ENCODE data around the gene AOC3. TPM values are rescaled to one million over a fixed set of nuclear protein-coding genes. Genes with fewer than 3 reads are reported as not detected.

Gene AOC3
- polyA plus RNA-seq, 2 of the 4 experiments (the other 2 are of a cell fraction): 0.79 to 1.4 TPM

DNA sequence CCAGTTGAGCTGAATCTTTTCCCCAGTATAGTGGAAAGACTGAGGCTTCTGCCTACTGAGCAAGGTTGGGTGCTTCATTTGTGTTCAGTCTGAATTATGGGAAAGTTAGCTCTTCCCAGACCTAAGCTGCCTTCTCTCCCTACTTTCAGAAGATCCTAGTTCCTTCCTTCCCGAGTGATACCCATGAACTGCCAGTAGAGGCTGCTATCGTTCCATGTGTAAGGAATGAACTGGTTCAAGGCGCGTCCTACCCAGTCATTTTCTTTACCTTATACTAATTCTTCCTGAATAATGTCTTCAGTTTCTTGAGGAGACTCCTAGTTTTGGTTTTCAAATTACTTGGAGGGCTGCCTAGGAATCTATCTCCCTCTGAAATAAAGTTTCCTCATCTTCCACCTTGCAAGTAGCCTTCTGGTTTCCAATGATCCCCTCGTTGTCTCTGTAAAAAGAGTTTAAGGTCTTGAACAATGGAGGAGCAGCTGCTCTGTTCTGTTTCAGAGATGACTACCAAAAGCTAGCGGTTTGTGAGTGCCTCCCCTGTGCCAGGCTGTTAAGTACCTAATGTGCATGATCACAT is 7.6 kb upstream of the AOC3 start:
- no peak for TF ChIP-seq RNF2 (IDR thresholded peaks at IDR 0.05; ENCODE audit: borderline replicate concordance, low read depth)
- TF ChIP-seq HEYL (CRISPR knock-in tag; IDR thresholded peaks at IDR 0.05): no peak
- TF ChIP-seq HDAC2 (IDR thresholded peaks at IDR 0.05): no peak
- peak; percentile 95 for TF ChIP-seq SMC3 (IDR thresholded peaks at IDR 0.05)
- TF ChIP-seq RFX5 (IDR thresholded peaks at IDR 0.05): no peak
- TF ChIP-seq RAD21 (conservative IDR thresholded peaks at IDR 0.05 in 1 of 2, IDR thresholded peaks at IDR 0.05 in 1 of 2): peak; percentile 96 to 99
- TF ChIP-seq EP300 (IDR thresholded peaks at IDR 0.05): no peak
- no peak for TF ChIP-seq POLR2A (IDR thresholded peaks at IDR 0.05; ENCODE audit: low read length)
- TF ChIP-seq ZSCAN20 (CRISPR knock-in tag; IDR thresholded peaks at IDR 0.05): no peak
- no peak for TF ChIP-seq MAZ (IDR thresholded peaks at IDR 0.05; ENCODE audit: borderline replicate concordance, low read depth, low read length)
- peak; percentile 99 for TF ChIP-seq CTCF (IDR thresholded peaks at IDR 0.05)
- ATAC-seq (peak; percentile 80 to 85), FAIRE-seq (peak; percentile 90), DNase-seq (ENCODE audit: low read depth in 1 of 2, low spot score in 1 of 2) (peak; percentile 82 to 91)
- POLR2A ChIA-PET: interaction anchor here (1.1 to 1.8 kb wide), 4 partner anchors 10 to 155 kb away, joined by 5 to 6 read pairs (median 5); partner anchors contain the start of genes BECN1, PSME3 and RPL27
- CTCF ChIA-PET: interaction anchor here (0.6 to 20.4 kb wide), 56 partner anchors 10 to 351 kb away, joined by 3 to 372 read pairs (median 5); partner anchors contain the start of genes AARSD1, BECN1, PSME3 and RPL27
- H3K27ac ChIP-seq: no peak overlapping the region
- H3K9me3 ChIP-seq: no peaks in the 10 kb centered on the region
- 35% methylated on average over 6 of the region's 6 CpGs for WGBS (ENCODE audit: missing lambda C conversion rate)
- no peak overlapping the region for H3K4me2 ChIP-seq
- no peaks in the 10 kb centered on the region for H3K4me1 ChIP-seq
- H3K4me3 ChIP-seq: no peak overlapping the region

GRCh38 chr17:42844271-42844670 is 6.7 kb upstream of the AOC3 start, which contains the start of gene AOC2:
AOC2 (plus strand) TSS chr17:42844580; CDS start chr17:42844627, 47 bp downstream.
- WGBS (ENCODE audit: missing lambda C conversion rate): 90% methylated on average over 4 of the region's 4 CpGs
- FAIRE-seq: no peak
- POLR2A ChIA-PET: interaction anchor here (1.4 to 1.8 kb wide), 2 partner anchors 20 to 85 kb away, joined by 5 to 6 read pairs; partner anchors contain the start of gene BECN1

GRCh38 chr17:42844761-42845555 is 6.0 kb upstream of the AOC3 start:
- 94% methylated on average over 23 of the region's 24 CpGs for WGBS (ENCODE audit: missing lambda C conversion rate)
- H3K9me3 ChIP-seq: no peaks in the 10 kb centered on the region
- no peak overlapping the region for H3K27ac ChIP-seq
- ChIA-PET CTCF (interaction anchor here (0.5 to 20.4 kb wide), 25 partner anchors 9 to 271 kb away, joined by 3 to 372 read pairs (median 8); partner anchors contain the start of genes BECN1, PSME3, RPL27 and RUNDC1), POLR2A (interaction anchor here (1.0 to 1.4 kb wide), 2 partner anchors 21 to 84 kb away, joined by 3 to 5 read pairs; partner anchors contain the start of gene BECN1)
- no peak for TF ChIP-seq TP53 (CRISPR knock-in tag; IDR thresholded peaks at IDR 0.05)
- no peak for TF ChIP-seq PHF8 (IDR thresholded peaks at IDR 0.05; ENCODE audit: borderline replicate concordance, low read depth)
- TF ChIP-seq, protein P1, sequence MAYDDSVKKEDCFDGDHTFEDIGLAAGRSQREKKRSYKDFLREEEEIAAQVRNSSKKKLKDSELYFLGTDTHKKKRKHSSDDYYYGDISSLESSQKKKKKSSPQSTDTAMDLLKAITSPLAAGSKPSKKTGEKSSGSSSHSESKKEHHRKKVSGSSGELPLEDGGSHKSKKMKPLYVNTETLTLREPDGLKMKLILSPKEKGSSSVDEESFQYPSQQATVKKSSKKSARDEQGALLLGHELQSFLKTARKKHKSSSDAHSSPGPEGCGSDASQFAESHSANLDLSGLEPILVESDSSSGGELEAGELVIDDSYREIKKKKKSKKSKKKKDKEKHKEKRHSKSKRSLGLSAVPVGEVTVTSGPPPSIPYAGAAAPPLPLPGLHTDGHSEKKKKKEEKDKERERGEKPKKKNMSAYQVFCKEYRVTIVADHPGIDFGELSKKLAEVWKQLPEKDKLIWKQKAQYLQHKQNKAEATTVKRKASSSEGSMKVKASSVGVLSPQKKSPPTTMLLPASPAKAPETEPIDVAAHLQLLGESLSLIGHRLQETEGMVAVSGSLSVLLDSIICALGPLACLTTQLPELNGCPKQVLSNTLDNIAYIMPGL (CRISPR knock-in tag; IDR thresholded peaks at IDR 0.05; ENCODE audit: borderline replicate concordance): no peak
- no peak for TF ChIP-seq HOXB13 (CRISPR knock-in tag; IDR thresholded peaks at IDR 0.05; ENCODE audit: low read depth)
- no peak for TF ChIP-seq JUN (IDR thresholded peaks at IDR 0.05)
- TF ChIP-seq, protein P2, sequence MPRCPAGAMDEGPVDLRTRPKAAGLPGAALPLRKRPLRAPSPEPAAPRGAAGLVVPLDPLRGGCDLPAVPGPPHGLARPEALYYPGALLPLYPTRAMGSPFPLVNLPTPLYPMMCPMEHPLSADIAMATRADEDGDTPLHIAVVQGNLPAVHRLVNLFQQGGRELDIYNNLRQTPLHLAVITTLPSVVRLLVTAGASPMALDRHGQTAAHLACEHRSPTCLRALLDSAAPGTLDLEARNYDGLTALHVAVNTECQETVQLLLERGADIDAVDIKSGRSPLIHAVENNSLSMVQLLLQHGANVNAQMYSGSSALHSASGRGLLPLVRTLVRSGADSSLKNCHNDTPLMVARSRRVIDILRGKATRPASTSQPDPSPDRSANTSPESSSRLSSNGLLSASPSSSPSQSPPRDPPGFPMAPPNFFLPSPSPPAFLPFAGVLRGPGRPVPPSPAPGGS (IDR thresholded peaks at IDR 0.05): no peak
- no peak for TF ChIP-seq MAFK (IDR thresholded peaks at IDR 0.05; ENCODE audit: partially characterized antibody)
- no peak for TF ChIP-seq ESRRA (IDR thresholded peaks at IDR 0.05; ENCODE audit: borderline replicate concordance, low read length)
- TF ChIP-seq FOXS1 (CRISPR knock-in tag; IDR thresholded peaks at IDR 0.05): no peak
- TF ChIP-seq, protein P3, sequence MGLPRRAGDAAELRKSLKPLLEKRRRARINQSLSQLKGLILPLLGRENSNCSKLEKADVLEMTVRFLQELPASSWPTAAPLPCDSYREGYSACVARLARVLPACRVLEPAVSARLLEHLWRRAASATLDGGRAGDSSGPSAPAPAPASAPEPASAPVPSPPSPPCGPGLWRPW (IDR thresholded peaks at IDR 0.05): no peak
- no peak overlapping the region for H3K4me2 ChIP-seq
- no peak for ATAC-seq
- no peak for DNase-seq (ENCODE audit: low read depth in 1 of 2, low spot score in 1 of 2)
- no peaks in the 10 kb centered on the region for H3K4me1 ChIP-seq
- H3K4me3 ChIP-seq: no peak overlapping the region
- FAIRE-seq: no peak

More at GRCh38 chr17:42844271-42844670, 6.7 kb upstream of the AOC3 start, which contains the start of gene AOC2:
- Histone ChIP-seq H3K4me1 (no peaks in the 10 kb centered on the region), H3K9me3 (no peaks in the 10 kb centered on the region), H3K4me3 (no peak within 1 kb of the TSS), H3K27ac (no peak within 1 kb of the TSS), H3K4me2 (no peak within 1 kb of the TSS)
- CTCF ChIA-PET: interaction anchor here (0.5 to 20.4 kb wide), 36 partner anchors 10 to 270 kb away, joined by 3 to 372 read pairs (median 8); partner anchors contain the start of genes BECN1, PSME3, RPL27 and RUNDC1
- no peak for TF ChIP-seq CEBPB (IDR thresholded peaks at IDR 0.05)
- no peak for TF ChIP-seq PHF8 (IDR thresholded peaks at IDR 0.05; ENCODE audit: borderline replicate concordance, low read depth)
- ATAC-seq (no peak), DNase-seq (ENCODE audit: low read depth in 1 of 2, low spot score in 1 of 2) (no peak)
